Endothelial cell of umbilical vein (primary cell): ENCODE measurements around the gene NOP9.

Experiments
- TF ChIP-seq, protein P1 (sequence below), 2 donors: IDR thresholded peaks; 1 replicate in 1 of 2; 2 replicates in 1 of 2; pipeline ENCODE4 v1.5.1; 2011; ENCODE audit warnings: low read length in 2 of 2, mild to moderate bottlenecking in 2 of 2, moderate library complexity in 2 of 2, control low read depth in 1 of 2, inconsistent platforms in 1 of 2, low read depth in 1 of 2; ENCODE audit not compliant: insufficient read depth in 1 of 2; ENCODE audit errors: extremely low read depth in 1 of 2
- TF ChIP-seq, protein P2 (sequence below): IDR thresholded peaks from 2 replicates; pipeline ENCODE4 v1.6.1; 2011; ENCODE audit not compliant: insufficient read depth, insufficient read length

DNA sequence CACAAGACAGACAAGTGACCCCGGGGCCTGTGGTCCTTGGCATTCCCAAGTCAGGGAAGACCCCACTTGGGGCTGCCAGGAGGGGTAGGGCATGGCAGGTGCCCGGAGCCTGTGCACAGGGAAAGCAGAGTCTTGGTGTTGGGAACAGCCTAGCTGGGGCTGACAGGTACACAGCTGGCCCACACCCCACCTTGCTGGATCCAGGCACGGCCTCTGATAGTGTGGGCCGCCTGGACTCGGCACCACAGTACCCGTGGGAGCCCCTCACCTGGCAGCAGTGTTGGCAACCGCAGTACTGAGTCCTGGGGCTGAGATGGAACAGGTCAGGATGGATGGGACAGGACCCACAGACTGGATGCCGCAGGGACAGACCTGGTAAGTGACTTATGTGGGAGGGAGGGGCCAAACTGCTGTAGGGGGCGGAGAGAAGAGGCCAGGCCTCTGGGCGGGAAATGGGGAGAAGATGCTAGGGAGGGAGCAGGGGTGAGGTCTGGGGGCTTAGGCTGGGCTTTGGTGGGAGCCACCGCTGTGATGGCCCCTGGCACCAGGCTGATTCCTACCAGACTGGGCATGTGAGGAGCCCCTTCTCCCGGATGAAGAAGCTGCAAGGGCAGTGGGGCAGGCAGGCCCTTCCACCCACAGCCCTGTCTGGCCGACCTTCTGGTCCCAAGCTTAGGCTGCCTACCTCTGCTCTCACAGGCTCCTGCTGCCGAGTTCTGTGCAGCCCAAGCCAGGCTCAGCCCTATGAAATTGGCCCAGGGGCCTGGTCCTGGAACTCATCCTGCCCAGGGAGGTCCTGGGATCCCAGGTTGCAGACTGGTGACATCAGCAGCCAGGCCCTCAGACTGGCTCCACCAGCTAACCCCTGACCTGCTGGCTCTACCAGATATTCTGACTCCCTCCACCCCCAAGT lies 36.6 kb upstream of the NOP9 start, which contains the start of gene TGM1:
- TF ChIP-seq, protein P1, sequence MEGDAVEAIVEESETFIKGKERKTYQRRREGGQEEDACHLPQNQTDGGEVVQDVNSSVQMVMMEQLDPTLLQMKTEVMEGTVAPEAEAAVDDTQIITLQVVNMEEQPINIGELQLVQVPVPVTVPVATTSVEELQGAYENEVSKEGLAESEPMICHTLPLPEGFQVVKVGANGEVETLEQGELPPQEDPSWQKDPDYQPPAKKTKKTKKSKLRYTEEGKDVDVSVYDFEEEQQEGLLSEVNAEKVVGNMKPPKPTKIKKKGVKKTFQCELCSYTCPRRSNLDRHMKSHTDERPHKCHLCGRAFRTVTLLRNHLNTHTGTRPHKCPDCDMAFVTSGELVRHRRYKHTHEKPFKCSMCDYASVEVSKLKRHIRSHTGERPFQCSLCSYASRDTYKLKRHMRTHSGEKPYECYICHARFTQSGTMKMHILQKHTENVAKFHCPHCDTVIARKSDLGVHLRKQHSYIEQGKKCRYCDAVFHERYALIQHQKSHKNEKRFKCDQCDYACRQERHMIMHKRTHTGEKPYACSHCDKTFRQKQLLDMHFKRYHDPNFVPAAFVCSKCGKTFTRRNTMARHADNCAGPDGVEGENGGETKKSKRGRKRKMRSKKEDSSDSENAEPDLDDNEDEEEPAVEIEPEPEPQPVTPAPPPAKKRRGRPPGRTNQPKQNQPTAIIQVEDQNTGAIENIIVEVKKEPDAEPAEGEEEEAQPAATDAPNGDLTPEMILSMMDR (IDR thresholded peaks at IDR 0.05; ENCODE audit: extremely low read depth in 1 of 2, insufficient read depth in 1 of 2, low read depth in 1 of 2, low read length in 2 of 2), result no peak
- TF ChIP-seq, protein P2, sequence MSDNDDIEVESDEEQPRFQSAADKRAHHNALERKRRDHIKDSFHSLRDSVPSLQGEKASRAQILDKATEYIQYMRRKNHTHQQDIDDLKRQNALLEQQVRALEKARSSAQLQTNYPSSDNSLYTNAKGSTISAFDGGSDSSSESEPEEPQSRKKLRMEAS, result no peak
